A673 (cell line): Measurements from ENCODE around the gene NRXN3.

ENCODE experiments used
- CTCF ChIP-seq: fragments of 300-800, 200-600 bp; sonication (generic); conservative IDR thresholded peaks from 2 replicates; pipeline ENCODE4 v1.5.1; 2017; ENCODE audit warnings: low read depth, mild to moderate bottlenecking, antibody characterized with exemption, low read length, moderate library complexity, mixed read lengths
- EZH2 ChIP-seq: fragments of 200-600 bp; sonication (generic); IDR thresholded peaks from 2 replicates; pipeline ENCODE4 v1.6.1; 2017; ENCODE audit warnings: borderline replicate concordance, low read depth, mild to moderate bottlenecking, mixed read lengths, antibody characterized with exemption, low read length; ENCODE audit not compliant: poor library complexity, severe bottlenecking

- TF ChIP-seq CTCF, result no peak
- TF ChIP-seq EZH2, result no peak
Observed at GRCh38 chr14:79193689-79194477, 1023.7 kb downstream of the NRXN3 start.
